OCI-M1 (cell line): ENCODE measurements around the gene NOL6.
"Not testable (repeated sequence)": the region's sequence is repeated elsewhere in the genome, so short reads cannot be mapped to it uniquely, and the experiment has no call there.

Experiments used
- DNase-seq: peaks from one replicate; lab custom pipeline; 2025; lab: John Stamatoyannopoulos, UW

Gene NOL6

GRCh38 chr9:33431420-33431819, 42.3 kb downstream of the NOL6 start:
- DNase-seq: no peak

GRCh38 chr9:33430942-33431341, 42.8 kb downstream of the NOL6 start:
- peak; percentile 14 for DNase-seq

- no peak for DNase-seq
Observed at GRCh38 chr9:33429256-33429985, 44.3 kb downstream of the NOL6 start.

- DNase-seq: no peak
Observed at GRCh38 chr9:33426843-33427293, 46.9 kb downstream of the NOL6 start.

- DNase-seq: no peak
Observed at GRCh38 chr9:33425128-33425533, 48.6 kb downstream of the NOL6 start.

GRCh38 chr9:33424492-33424891, 49.2 kb downstream of the NOL6 start:
- not testable (repeated sequence) for DNase-seq

- not testable (repeated sequence) for DNase-seq
Observed at GRCh38 chr9:33424043-33424442, 49.7 kb downstream of the NOL6 start.

GRCh38 chr9:33419708-33420303, 53.9 kb downstream of the NOL6 start:
- DNase-seq: no peak

- no peak for DNase-seq
Observed at GRCh38 chr9:33418090-33418489, 55.6 kb downstream of the NOL6 start.

GRCh38 chr9:33416996-33417395, 56.7 kb downstream of the NOL6 start:
- no peak for DNase-seq

- DNase-seq: peak; percentile 79
Observed at GRCh38 chr9:33415501-33416038, 58.2 kb downstream of the NOL6 start.

- no peak for DNase-seq
Observed at GRCh38 chr9:33414889-33415500, 58.7 kb downstream of the NOL6 start.

- DNase-seq: no peak
Observed at GRCh38 chr9:33414268-33414667, 59.5 kb downstream of the NOL6 start.
